ENCODE results near the gene HERC5. TPM values are rescaled to one million over a fixed set of nuclear protein-coding genes. Genes with fewer than 3 reads are reported as not detected.
"Not testable (repeated sequence)": the region's sequence is repeated elsewhere in the genome, so short reads cannot be mapped to it uniquely, and the experiment has no call there.

HERC5 gene
- polyA plus RNA-seq, 2 of the 4 experiments (the other 2 are of a cell fraction): 4.3 to 5.1 TPM

DNA sequence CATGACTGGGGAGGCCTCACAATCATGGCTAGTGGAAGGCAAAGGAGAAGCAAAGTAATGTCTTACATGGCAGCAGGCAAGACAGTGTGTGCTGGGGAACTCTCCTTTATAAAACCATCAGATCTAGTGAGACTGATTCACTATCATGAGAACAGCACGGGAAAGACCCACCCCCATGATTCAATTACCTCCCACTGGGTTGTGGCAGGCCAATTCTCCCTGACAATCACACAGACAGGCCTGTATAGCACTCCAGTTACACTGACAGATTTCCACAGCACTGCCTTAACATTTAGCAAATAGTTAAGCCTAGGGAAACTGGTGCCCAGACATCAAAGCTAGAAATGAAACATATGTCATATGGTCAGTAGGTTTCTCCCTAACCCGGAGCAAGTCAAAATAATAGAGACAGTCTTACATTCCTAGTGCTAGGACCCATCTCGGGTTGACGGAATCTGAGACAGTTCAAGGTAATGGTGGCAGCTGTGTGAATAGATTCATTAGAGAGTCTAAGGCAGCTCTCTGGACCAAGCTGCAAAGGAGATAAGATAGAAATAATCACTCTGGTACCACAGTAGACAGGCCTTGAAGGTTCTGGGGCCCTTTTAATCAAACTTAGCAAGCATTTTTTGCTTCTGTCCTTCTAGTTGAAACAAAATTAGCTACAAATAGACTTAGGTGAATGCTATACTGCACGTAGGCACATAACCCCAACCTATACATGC is 9.4 kb upstream of the HERC5 start:
- Histone ChIP-seq H3K27ac (no peak overlapping the region), H3K4me1 (no peaks in the 10 kb centered on the region), H3K9me3 (no peaks in the 10 kb centered on the region), H3K4me2 (no peak overlapping the region), H3K4me3 (no peak overlapping the region)
- FAIRE-seq (no peak), DNase-seq (ENCODE audit: low read depth in 1 of 2, low spot score in 1 of 2) (no peak), ATAC-seq (no peak)
- ChIA-PET CTCF (interaction anchor here (1.1 to 2.4 kb wide), 2 partner anchors 9 to 17 kb away, joined by 4 to 8 read pairs; partner anchors contain the start of gene HERC5), POLR2A (no interaction called here)
- WGBS (ENCODE audit: missing lambda C conversion rate): 75% methylated on average over 5 of the region's 5 CpGs
- TF ChIP-seq NR3C1 (IDR thresholded peaks at IDR 0.05) (no peak), POLR2AphosphoS2 (conservative IDR thresholded peaks at IDR 0.05; ENCODE audit: low read length) (no peak)

DNA sequence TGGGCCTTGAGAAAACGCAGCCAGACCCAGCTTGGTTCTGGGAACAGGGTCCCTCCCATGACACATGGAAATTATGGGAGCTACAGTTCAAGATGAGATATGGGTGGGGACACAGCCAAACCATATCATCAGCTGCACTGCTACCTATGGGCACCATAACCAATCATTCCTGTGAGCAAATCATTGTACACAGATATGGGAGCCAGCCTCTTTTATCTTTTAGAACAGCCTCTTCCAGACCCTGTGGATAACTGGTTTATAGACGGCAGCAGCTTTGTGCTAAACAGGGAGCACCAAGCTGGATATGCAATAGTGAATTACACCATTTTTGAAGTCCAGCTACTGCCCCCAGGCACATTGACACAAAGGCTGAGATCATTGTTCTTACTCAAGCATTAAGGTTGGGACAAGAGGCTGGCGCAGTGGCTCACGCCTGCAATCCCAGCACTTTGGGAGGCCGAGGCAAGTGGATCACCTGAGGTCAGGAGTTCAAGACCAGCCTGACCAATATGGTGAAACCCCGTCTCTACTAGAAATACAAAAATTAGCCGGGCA is 8.6 kb upstream of the HERC5 start:
- 93% methylated on average over 3 of the region's 7 CpGs for WGBS (ENCODE audit: missing lambda C conversion rate)
- H3K4me1 ChIP-seq; H3K9me3 ChIP-seq; DNase-seq (ENCODE audit: low read depth in 1 of 2, low spot score in 1 of 2); H3K4me2 ChIP-seq; ATAC-seq; POLR2A ChIA-PET; H3K27ac ChIP-seq; H3K4me3 ChIP-seq; FAIRE-seq: not testable (repeated sequence)
- CTCF ChIA-PET: interaction anchor here (1.4 to 2.4 kb wide), 2 partner anchors 9 to 69 kb away, joined by 4 to 8 read pairs; partner anchors contain the start of genes HERC5 and HERC6

DNA sequence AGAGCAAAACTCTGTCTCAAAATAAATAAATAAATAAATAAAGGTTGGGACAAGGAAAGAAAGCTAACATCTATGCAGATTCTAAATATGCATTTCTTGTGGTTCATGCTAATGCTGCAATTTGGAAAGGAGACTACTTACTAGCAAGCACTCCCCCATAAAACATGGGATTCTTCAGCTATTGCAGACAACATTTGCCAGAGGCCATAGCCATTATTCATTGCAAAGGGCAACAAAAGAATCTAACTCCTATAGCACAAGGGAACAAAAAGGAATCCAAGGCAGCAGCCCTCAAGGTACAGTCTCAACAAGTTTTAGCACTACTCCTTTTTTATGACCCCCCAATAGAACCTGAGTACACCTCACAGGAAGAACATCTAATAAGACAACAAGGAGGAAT is 8.0 kb upstream of the HERC5 start:
- no peak for FAIRE-seq

DNA sequence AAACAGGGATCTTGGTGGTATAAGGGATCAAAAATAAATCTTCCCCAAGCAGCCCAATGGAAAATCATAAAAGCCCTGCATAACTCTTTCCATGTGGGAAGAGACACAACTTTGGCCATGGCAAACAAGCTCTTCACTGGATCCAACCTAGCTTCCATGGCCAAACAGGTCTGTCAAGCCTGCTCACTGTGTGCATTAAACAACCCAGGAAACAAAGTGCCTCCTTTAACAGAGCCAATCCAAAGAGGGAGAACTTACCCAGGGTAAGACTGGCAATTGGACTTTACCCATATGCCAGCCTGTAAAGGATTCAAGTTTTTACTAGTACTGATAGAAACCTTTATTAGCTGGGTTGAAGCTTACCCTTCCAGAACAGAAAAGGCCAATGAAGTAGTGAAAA is 7.6 kb upstream of the HERC5 start:
- FAIRE-seq (no peak), DNase-seq (ENCODE audit: low read depth in 1 of 2, low spot score in 1 of 2) (no peak), ATAC-seq (no peak)
- Histone ChIP-seq H3K4me1 (no peaks in the 10 kb centered on the region), H3K9me3 (no peaks in the 10 kb centered on the region), H3K27ac (no peak overlapping the region), H3K4me2 (no peak overlapping the region), H3K4me3 (no peak overlapping the region)
- POLR2A ChIA-PET: no interaction called here
- TF ChIP-seq ELK1 (IDR thresholded peaks at IDR 0.05; ENCODE audit: low read depth, low read length) (no peak), FOXS1 (CRISPR knock-in tag; IDR thresholded peaks at IDR 0.05) (no peak), ZFP36 (IDR thresholded peaks at IDR 0.05; ENCODE audit: borderline replicate concordance, partially characterized antibody) (no peak)
- TF ChIP-seq, protein P1, sequence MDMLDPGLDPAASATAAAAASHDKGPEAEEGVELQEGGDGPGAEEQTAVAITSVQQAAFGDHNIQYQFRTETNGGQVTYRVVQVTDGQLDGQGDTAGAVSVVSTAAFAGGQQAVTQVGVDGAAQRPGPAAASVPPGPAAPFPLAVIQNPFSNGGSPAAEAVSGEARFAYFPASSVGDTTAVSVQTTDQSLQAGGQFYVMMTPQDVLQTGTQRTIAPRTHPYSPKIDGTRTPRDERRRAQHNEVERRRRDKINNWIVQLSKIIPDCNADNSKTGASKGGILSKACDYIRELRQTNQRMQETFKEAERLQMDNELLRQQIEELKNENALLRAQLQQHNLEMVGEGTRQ (IDR thresholded peaks at IDR 0.05): no peak
- CTCF ChIA-PET: interaction anchor here (1.4 kb wide), 1 partner anchor 70 kb away, joined by 4 read pairs; the partner anchor contains the start of gene HERC6

More for the DNA sequence above, 8.0 kb upstream of the HERC5 start:
- no peaks in the 10 kb centered on the region for H3K9me3 ChIP-seq
- no peak for ATAC-seq
- TF ChIP-seq CEBPB (IDR thresholded peaks at IDR 0.05) (no peak), CBX2 (IDR thresholded peaks at IDR 0.05; ENCODE audit: borderline replicate concordance, low read depth) (no peak), MAFK (IDR thresholded peaks at IDR 0.05; ENCODE audit: partially characterized antibody) (no peak), ESRRA (IDR thresholded peaks at IDR 0.05; ENCODE audit: borderline replicate concordance, low read length) (no peak), SREBF2 (IDR thresholded peaks at IDR 0.05) (no peak), KDM1A (IDR thresholded peaks at IDR 0.05; ENCODE audit: low read depth) (no peak), FOXS1 (CRISPR knock-in tag; IDR thresholded peaks at IDR 0.05) (no peak), FOSL2 (IDR thresholded peaks at IDR 0.05) (no peak), FOSL2 (CRISPR knock-in tag; IDR thresholded peaks at IDR 0.05) (no peak), ZSCAN20 (CRISPR knock-in tag; IDR thresholded peaks at IDR 0.05) (no peak), CHD2 (IDR thresholded peaks at IDR 0.05; ENCODE audit: low read length, partially characterized antibody) (no peak), EHF (CRISPR knock-in tag; IDR thresholded peaks at IDR 0.05) (no peak), EHMT2 (IDR thresholded peaks at IDR 0.05; ENCODE audit: low read depth) (no peak), HOXB13 (CRISPR knock-in tag; IDR thresholded peaks at IDR 0.05; ENCODE audit: low read depth) (no peak), HDAC2 (IDR thresholded peaks at IDR 0.05) (no peak), POLR2A (IDR thresholded peaks at IDR 0.05; ENCODE audit: low read length) (no peak), ZC3H11A (IDR thresholded peaks at IDR 0.05) (no peak), RCOR1 (IDR thresholded peaks at IDR 0.05; ENCODE audit: low read depth, low read length) (no peak), ATOH8 (CRISPR knock-in tag; IDR thresholded peaks at IDR 0.05; ENCODE audit: low read depth) (no peak)
- H3K27ac ChIP-seq: no peak overlapping the region
- H3K4me2 ChIP-seq: no peak overlapping the region
- POLR2A ChIA-PET: no interaction called here
- no peaks in the 10 kb centered on the region for H3K4me1 ChIP-seq
- CTCF ChIA-PET: interaction anchor here (1.4 kb wide), 1 partner anchor 70 kb away, joined by 4 read pairs; the partner anchor contains the start of gene HERC6
- DNase-seq (ENCODE audit: low read depth in 1 of 2, low spot score in 1 of 2): no peak
- H3K4me3 ChIP-seq: no peak overlapping the region

Measured in A549 (cell line).